Caco-2 (cell line): ENCODE data around the gene GAS6. TPM values are rescaled to one million over a fixed set of nuclear protein-coding genes. Genes with fewer than 3 reads are reported as not detected.

ENCODE experiments used
- BruUV-seq: library from RNA; stranded (reverse); fragments of 400-500 nt; replicated peaks from 2 replicates; lab custom pipeline; 2021; lab: Mats Ljungman, UMichigan
- CTCF ChIA-PET: fragments of 300-600 bp; sonication (Branson Sonifier 250); formaldehyde crosslinking; loops from one replicate; lab custom pipeline; 2022; ENCODE audit warnings: antibody characterized with exemption; lab: Charles Lee
- POLR2A ChIA-PET: fragments of 300-600 bp; sonication (Branson Sonifier 250); formaldehyde crosslinking; loops from one replicate; lab custom pipeline; 2022; ENCODE audit warnings: antibody characterized with exemption; lab: Charles Lee
- DNase-seq, 2 experiments: peaks; one replicate each; pipeline versions ENCODE4 v3.0.0 to v3.0.0-alpha.2; 2020 to 2022
- H3K27me3 ChIP-seq: replicated peaks from 2 replicates; pipeline ENCODE4 v1.6.0; 2011; ENCODE audit warnings: low read length; ENCODE audit not compliant: control insufficient read depth, insufficient read depth
- H3K36me3 ChIP-seq: 2 replicates; pipeline ENCODE4 v1.5.1; 2011; ENCODE audit warnings: low read length; ENCODE audit not compliant: control insufficient read depth, insufficient read depth
- H3K4me1 ChIP-seq: fragments of 250-450 bp; sonication (Bioruptor Pico); 2 replicates; pipeline ENCODE4 v1.5.1; 2020; ENCODE audit warnings: mild to moderate bottlenecking
- H3K4me3 ChIP-seq: 2 replicates; pipeline ENCODE4 v1.5.1; 2011; ENCODE audit warnings: low read depth, mild to moderate bottlenecking, control low read depth, low read length
- H3K9me3 ChIP-seq: fragments of 250-450 bp; sonication (Bioruptor Pico); 2 replicates; pipeline ENCODE4 v1.5.1; 2020; ENCODE audit warnings: mild to moderate bottlenecking, moderate library complexity
- H3K27ac Mint-ChIP-seq: one replicate; pipeline ENCODE4 v1.8.0; 2022; ENCODE audit warnings: mixed read lengths; ENCODE audit not compliant: unreplicated experiment
- H3K27me3 Mint-ChIP-seq: one replicate; pipeline ENCODE4 v1.8.0; 2022; ENCODE audit warnings: mixed read lengths; ENCODE audit not compliant: insufficient read depth, unreplicated experiment
- H3K36me3 Mint-ChIP-seq: one replicate; pipeline ENCODE4 v1.8.0; 2022; ENCODE audit warnings: mild to moderate bottlenecking, mixed read lengths; ENCODE audit not compliant: insufficient read depth, unreplicated experiment
- H3K4me1 Mint-ChIP-seq: one replicate; pipeline ENCODE4 v1.8.0; 2022; ENCODE audit warnings: low read depth, mixed read lengths; ENCODE audit not compliant: unreplicated experiment
- H3K4me3 Mint-ChIP-seq: one replicate; pipeline ENCODE4 v1.8.0; 2022; ENCODE audit warnings: mild to moderate bottlenecking, moderate library complexity, mixed read lengths; ENCODE audit not compliant: unreplicated experiment
- H3K9me3 Mint-ChIP-seq: one replicate; pipeline ENCODE4 v1.8.0; 2022; ENCODE audit warnings: mixed read lengths; ENCODE audit not compliant: unreplicated experiment
- CTCF ChIP-seq, 2 experiments: fragments of 200-600 bp in 1 of 2; IDR thresholded peaks; 1 replicate in 1 of 2; 2 replicates in 1 of 2; pipeline versions ENCODE4 v1.5.1 to v1.8.0; 2011 to 2022; ENCODE audit warnings: antibody characterized with exemption in 1 of 2, control low read depth in 1 of 2, inconsistent platforms in 1 of 2, low read depth in 1 of 2, low read length in 1 of 2, mild to moderate bottlenecking in 1 of 2, moderate library complexity in 1 of 2; ENCODE audit not compliant: insufficient read depth in 1 of 2, severe bottlenecking in 1 of 2, unreplicated experiment in 1 of 2
- intact Hi-C: fragments of 100-400 bp; cut with micrococcal nuclease; formaldehyde crosslinking; loops from one replicate; pipeline ENCODE4 v1.10.0; 2022; ENCODE audit not compliant: unreplicated experiment
- total RNA-seq: library from RNA; stranded (reverse); gene quantifications from 2 replicates; pipeline ENCODE4 v1.2.3, GENCODE V29; 2022

GAS6 gene
- total RNA-seq, 1 experiment from 2014 or later: 34.8 TPM

GRCh38 chr13:113897966-113898365 is 34.1 kb upstream of the GAS6 start:
- intact Hi-C loops: no loop called here
- H3K36me3 Mint-ChIP-seq: no peaks in the 10 kb centered on the region
- CTCF ChIA-PET: no interaction called here
- no peak for DNase-seq
- BruUV-seq: no TSS peak
- H3K4me1 ChIP-seq: no peaks in the 10 kb centered on the region
- H3K27ac Mint-ChIP-seq: no peak overlapping the region
- H3K27me3 Mint-ChIP-seq: peaks cover 8% of the 10 kb centered on the region
- H3K4me1 Mint-ChIP-seq: no peaks in the 10 kb centered on the region
- H3K4me3 ChIP-seq: no peak overlapping the region
- H3K9me3 ChIP-seq: peaks cover 2% of the 10 kb centered on the region; the same call in 1 of the 2 replicates
- H3K27me3 ChIP-seq: no peaks in the 10 kb centered on the region
- peaks cover 15% of the 10 kb centered on the region for H3K9me3 Mint-ChIP-seq
- H3K4me3 Mint-ChIP-seq: no peak overlapping the region
- no peaks in the 10 kb centered on the region for H3K36me3 ChIP-seq
- TF ChIP-seq CTCF (IDR thresholded peaks at IDR 0.05; ENCODE audit: insufficient read depth in 1 of 2, low read depth in 1 of 2, low read length in 1 of 2, severe bottlenecking in 1 of 2, unreplicated experiment in 1 of 2): no peak
- POLR2A ChIA-PET: no interaction called here

DNA sequence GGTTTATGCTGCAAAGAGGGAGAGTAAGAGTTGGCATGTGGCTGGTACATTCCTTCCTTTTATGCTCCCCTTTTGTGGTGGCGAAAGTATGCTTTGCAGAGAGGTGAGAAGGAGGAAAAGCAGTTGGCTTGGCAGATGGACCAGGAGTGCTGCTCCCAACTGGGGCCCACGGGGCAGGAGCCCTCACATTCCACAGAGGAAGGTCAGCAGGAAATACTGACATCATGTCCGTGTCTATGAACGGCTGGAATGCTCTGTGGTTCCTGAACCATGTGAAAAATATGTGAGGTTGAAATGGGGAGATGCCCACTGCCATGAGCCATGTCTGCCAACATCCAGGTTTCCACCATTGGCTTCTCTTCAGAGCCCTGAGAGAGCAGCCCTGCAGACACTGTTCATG is 33.3 kb upstream of the GAS6 start:
- Mint-ChIP-seq H3K4me1 (no peaks in the 10 kb centered on the region), H3K36me3 (no peaks in the 10 kb centered on the region), H3K9me3 (peaks cover 20% of the 10 kb centered on the region), H3K27ac (no peak overlapping the region), H3K4me3 (no peak overlapping the region), H3K27me3 (peaks cover 8% of the 10 kb centered on the region)
- Histone ChIP-seq H3K4me1 (no peaks in the 10 kb centered on the region), H3K4me3 (no peak overlapping the region), H3K27me3 (no peaks in the 10 kb centered on the region), H3K9me3 (peaks cover 8% of the 10 kb centered on the region; the same call in 1 of the 2 replicates), H3K36me3 (no peaks in the 10 kb centered on the region)
- BruUV-seq: no TSS peak
- ChIA-PET POLR2A (no interaction called here), CTCF (no interaction called here)
- no peak for DNase-seq
- intact Hi-C loops: no loop called here
- TF ChIP-seq CTCF (IDR thresholded peaks at IDR 0.05; ENCODE audit: insufficient read depth in 1 of 2, low read depth in 1 of 2, low read length in 1 of 2, severe bottlenecking in 1 of 2, unreplicated experiment in 1 of 2): no peak

DNA sequence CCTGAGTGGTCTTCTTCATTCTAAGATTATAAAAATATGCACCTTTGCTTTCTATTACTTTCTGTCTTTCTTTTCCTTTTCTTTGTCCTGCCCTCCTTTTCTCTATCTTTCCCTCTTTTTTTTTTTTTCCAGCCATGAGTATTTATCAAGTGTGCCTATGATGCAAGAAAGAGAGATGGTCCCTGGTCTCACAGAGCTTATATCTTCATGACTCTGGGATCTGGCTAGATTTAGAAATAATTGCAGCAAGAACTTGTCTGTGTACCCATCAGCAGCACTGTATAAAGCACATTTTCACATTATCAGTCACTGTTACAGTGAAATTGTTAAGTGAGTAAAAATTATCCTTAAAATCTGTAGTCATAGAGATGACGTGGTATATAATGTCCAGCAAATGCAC is 31.6 kb upstream of the GAS6 start:
- H3K4me1 Mint-ChIP-seq: no peaks in the 10 kb centered on the region
- no peaks in the 10 kb centered on the region for H3K36me3 Mint-ChIP-seq
- Histone ChIP-seq H3K36me3 (no peaks in the 10 kb centered on the region), H3K9me3 (peaks cover 12% of the 10 kb centered on the region; the same call in 1 of the 2 replicates), H3K27me3 (no peaks in the 10 kb centered on the region), H3K4me3 (no peak overlapping the region), H3K4me1 (no peaks in the 10 kb centered on the region)
- H3K9me3 Mint-ChIP-seq: peaks cover 20% of the 10 kb centered on the region
- ChIA-PET CTCF (no interaction called here), POLR2A (no interaction called here)
- intact Hi-C loops: no loop called here
- peaks cover 8% of the 10 kb centered on the region for H3K27me3 Mint-ChIP-seq
- H3K27ac Mint-ChIP-seq: no peak overlapping the region
- TF ChIP-seq CTCF (IDR thresholded peaks at IDR 0.05; ENCODE audit: insufficient read depth in 1 of 2, low read depth in 1 of 2, low read length in 1 of 2, severe bottlenecking in 1 of 2, unreplicated experiment in 1 of 2): no peak
- DNase-seq: no peak
- BruUV-seq: no TSS peak
- H3K4me3 Mint-ChIP-seq: no peak overlapping the region
